GM12864 (cell line): ENCODE measurements around the gene KLHL21.

Experiments used
- DNase-seq: peaks from one replicate; pipeline ENCODE4 v3.0.0-alpha.2; 2011; ENCODE audit warnings: low read depth
- H3K4me3 ChIP-seq: 2 replicates; pipeline ENCODE4 v1.5.1; 2011; ENCODE audit warnings: mild to moderate bottlenecking, low read depth, low read length, control low read depth
- CTCF ChIP-seq: IDR thresholded peaks from 2 replicates; pipeline ENCODE4 v1.5.1; 2011; ENCODE audit warnings: low read depth, mild to moderate bottlenecking, moderate library complexity, low read length, control low read depth, inconsistent platforms; ENCODE audit errors: missing control alignments

Gene KLHL21

GRCh38 chr1:6631058-6631457 lies 28.4 kb upstream of the KLHL21 start:
- no peak for DNase-seq
- no peak for TF ChIP-seq CTCF

GRCh38 chr1:6630027-6630426 lies 27.4 kb upstream of the KLHL21 start:
- no peak for TF ChIP-seq CTCF
- H3K4me3 ChIP-seq = no peak overlapping the region
- no peak for DNase-seq

More at GRCh38 chr1:6631058-6631457, 28.4 kb upstream of the KLHL21 start:
- H3K4me3 ChIP-seq = no peak overlapping the region

GRCh38 chr1:6628971-6629479 lies 26.4 kb upstream of the KLHL21 start:
- no peak for TF ChIP-seq CTCF
- DNase-seq = no peak
- no peak overlapping the region for H3K4me3 ChIP-seq

- TF ChIP-seq CTCF = no peak
- no peak overlapping the region for H3K4me3 ChIP-seq
- DNase-seq = no peak
Measured at GRCh38 chr1:6627841-6628545, 25.3 kb upstream of the KLHL21 start.

GRCh38 chr1:6627031-6627430 lies 24.4 kb upstream of the KLHL21 start:
- no peak overlapping the region for H3K4me3 ChIP-seq
- DNase-seq = no peak
- no peak for TF ChIP-seq CTCF

- no peak for TF ChIP-seq CTCF
- DNase-seq = no peak
- peak overlapping the region; percentile 82 for H3K4me3 ChIP-seq
Measured at GRCh38 chr1:6625584-6626149, 23.0 kb upstream of the KLHL21 start.
